ENCODE measurements around the gene TMEM131.

DNA sequence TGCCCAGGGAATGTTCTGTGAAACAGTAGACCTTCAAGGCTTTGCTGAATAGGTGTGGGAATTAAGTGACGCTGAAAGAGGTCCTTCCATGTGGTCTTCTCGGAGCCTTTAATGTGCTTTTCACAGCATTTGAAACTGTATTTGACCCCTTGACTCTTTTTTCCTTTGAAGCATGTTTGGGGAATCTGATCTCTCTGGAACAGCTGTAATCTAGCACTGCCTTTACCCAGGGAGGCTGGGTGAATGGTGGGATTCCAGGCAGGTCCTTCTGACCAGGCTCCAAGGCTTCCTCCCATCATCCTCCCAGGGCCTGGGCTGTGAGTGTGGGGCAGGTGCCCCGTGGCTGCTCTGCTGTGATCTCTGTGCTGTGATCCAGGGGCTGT lies 278.1 kb downstream of the TMEM131 start:
- TF ChIP-seq, protein P1, sequence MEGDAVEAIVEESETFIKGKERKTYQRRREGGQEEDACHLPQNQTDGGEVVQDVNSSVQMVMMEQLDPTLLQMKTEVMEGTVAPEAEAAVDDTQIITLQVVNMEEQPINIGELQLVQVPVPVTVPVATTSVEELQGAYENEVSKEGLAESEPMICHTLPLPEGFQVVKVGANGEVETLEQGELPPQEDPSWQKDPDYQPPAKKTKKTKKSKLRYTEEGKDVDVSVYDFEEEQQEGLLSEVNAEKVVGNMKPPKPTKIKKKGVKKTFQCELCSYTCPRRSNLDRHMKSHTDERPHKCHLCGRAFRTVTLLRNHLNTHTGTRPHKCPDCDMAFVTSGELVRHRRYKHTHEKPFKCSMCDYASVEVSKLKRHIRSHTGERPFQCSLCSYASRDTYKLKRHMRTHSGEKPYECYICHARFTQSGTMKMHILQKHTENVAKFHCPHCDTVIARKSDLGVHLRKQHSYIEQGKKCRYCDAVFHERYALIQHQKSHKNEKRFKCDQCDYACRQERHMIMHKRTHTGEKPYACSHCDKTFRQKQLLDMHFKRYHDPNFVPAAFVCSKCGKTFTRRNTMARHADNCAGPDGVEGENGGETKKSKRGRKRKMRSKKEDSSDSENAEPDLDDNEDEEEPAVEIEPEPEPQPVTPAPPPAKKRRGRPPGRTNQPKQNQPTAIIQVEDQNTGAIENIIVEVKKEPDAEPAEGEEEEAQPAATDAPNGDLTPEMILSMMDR (conservative IDR thresholded peaks at IDR 0.05): no peak
- TF ChIP-seq ZFX (IDR thresholded peaks at IDR 0.05): no peak
